Panc1 (cell line): Measurements from ENCODE around the gene GRIA3.

Experiments
- CTCF ChIP-seq: fragments of 450-650 bp; IDR thresholded peaks from 2 replicates; pipeline ENCODE4 v1.5.1; 2017; ENCODE audit warnings: mild to moderate bottlenecking
- POLR2AphosphoS5 ChIP-seq: IDR thresholded peaks from 2 replicates; pipeline ENCODE4 v1.6.1; 2012; ENCODE audit warnings: mild to moderate bottlenecking, low read depth, low read length, moderate library complexity
- REST ChIP-seq, 2 experiments: IDR thresholded peaks; 2 replicates each; pipeline ENCODE4 v1.6.1; 2011 to 2012; ENCODE audit warnings: low read depth in 2 of 2, control low read depth in 1 of 2, low read length in 1 of 2, mild to moderate bottlenecking in 1 of 2, moderate library complexity in 1 of 2; ENCODE audit not compliant: insufficient read depth in 1 of 2

- TF ChIP-seq POLR2AphosphoS5 (no peak), CTCF (no peak), REST (IDR thresholded peaks at IDR 0.05; ENCODE audit: insufficient read depth in 1 of 2, low read depth in 2 of 2, low read length in 1 of 2) (no peak)
Measured at GRCh38 chrX:123199338-123199737, 15.3 kb downstream of the GRIA3 start.
